K562 treated with DMSO at 1 percent for 12 hours (cell line): ENCODE results near the gene ROBO2. TPM values are rescaled to one million over a fixed set of nuclear protein-coding genes. Genes with fewer than 3 reads are reported as not detected.

Experiments
- total RNA-seq: library from RNA; unstranded; fragments of 300-600 nt; gene quantifications from 2 replicates; pipeline ENCODE4 v1.2.3, GENCODE V29; 2022; ENCODE audit not compliant: insufficient read depth

ROBO2 gene, protein sequence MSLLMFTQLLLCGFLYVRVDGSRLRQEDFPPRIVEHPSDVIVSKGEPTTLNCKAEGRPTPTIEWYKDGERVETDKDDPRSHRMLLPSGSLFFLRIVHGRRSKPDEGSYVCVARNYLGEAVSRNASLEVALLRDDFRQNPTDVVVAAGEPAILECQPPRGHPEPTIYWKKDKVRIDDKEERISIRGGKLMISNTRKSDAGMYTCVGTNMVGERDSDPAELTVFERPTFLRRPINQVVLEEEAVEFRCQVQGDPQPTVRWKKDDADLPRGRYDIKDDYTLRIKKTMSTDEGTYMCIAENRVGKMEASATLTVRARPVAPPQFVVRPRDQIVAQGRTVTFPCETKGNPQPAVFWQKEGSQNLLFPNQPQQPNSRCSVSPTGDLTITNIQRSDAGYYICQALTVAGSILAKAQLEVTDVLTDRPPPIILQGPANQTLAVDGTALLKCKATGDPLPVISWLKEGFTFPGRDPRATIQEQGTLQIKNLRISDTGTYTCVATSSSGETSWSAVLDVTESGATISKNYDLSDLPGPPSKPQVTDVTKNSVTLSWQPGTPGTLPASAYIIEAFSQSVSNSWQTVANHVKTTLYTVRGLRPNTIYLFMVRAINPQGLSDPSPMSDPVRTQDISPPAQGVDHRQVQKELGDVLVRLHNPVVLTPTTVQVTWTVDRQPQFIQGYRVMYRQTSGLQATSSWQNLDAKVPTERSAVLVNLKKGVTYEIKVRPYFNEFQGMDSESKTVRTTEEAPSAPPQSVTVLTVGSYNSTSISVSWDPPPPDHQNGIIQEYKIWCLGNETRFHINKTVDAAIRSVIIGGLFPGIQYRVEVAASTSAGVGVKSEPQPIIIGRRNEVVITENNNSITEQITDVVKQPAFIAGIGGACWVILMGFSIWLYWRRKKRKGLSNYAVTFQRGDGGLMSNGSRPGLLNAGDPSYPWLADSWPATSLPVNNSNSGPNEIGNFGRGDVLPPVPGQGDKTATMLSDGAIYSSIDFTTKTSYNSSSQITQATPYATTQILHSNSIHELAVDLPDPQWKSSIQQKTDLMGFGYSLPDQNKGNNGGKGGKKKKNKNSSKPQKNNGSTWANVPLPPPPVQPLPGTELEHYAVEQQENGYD (N-terminal part only)
- 0.74 TPM in 1 of 2 replicates, not detected in the other for total RNA-seq

DNA sequence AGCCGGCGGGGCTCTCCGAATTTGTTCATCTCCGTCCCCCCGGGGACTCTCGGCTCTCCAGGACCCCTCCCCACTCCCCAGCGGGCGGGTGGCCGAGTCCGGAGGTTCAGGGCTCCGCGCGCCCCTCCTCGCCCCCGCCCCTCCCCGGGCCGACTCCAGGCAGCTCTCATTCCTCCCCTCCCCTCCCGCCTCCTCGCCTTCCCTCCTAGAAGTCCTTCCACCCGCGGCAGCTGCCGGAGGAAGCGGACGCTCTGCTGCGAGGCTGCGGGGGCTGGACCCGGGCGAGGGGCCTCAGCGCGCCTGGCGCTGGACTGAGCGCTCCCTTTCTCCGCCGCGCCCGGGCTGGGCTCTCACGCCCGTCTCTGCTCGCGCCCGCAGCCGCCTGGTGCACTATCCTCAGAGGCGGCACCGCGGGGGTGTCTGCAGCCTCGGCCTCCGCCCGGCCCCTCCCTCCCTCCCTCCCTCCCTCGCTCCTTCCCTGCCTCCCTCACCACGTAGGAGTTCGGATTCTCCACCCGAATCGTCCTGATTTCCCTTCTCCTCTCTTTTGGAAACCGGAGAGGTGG is at the start of gene ROBO2:
Gene ROBO2 (plus strand): TSS at position 494 of the 566 bp plus-strand sequence. CDS start 687 bp downstream, outside the sequence.

